Activated CD4-positive, alpha-beta memory T cell treated with anti-CD3 and anti-CD28 coated beads, Interleukin-2, amount 10 ng/mL, durations not matched to agents 7 days and 5 days (primary cell): ENCODE results near the gene ATP10A. TPM values are rescaled to one million over a fixed set of nuclear protein-coding genes. Genes with fewer than 3 reads are reported as not detected.

Source experiments
- CTCF ChIA-PET: fragments of 350-600 bp; sonication (Branson Sonifier 250); formaldehyde crosslinking; loops from one replicate; lab custom pipeline; 2021; ENCODE audit warnings: antibody characterized with exemption, inconsistent platforms; lab: Charles Lee
- POLR2A ChIA-PET: fragments of 350-600 bp; sonication (Branson Sonifier 250); formaldehyde crosslinking; loops from one replicate; lab custom pipeline; 2021; ENCODE audit warnings: antibody characterized with exemption; lab: Charles Lee
- DNase-seq: peaks from one replicate; pipeline ENCODE4 v3.0.0-alpha.2; 2020
- H3K27ac Mint-ChIP-seq: one replicate; pipeline ENCODE4 v1.8.0; 2021; ENCODE audit warnings: mild to moderate bottlenecking, mixed read lengths
- H3K27me3 Mint-ChIP-seq: one replicate; pipeline ENCODE4 v1.8.0; 2021; ENCODE audit warnings: mixed read lengths
- H3K36me3 Mint-ChIP-seq: one replicate; pipeline ENCODE4 v1.8.0; 2021; ENCODE audit warnings: low read depth, mixed read lengths
- H3K4me1 Mint-ChIP-seq: one replicate; pipeline ENCODE4 v1.8.0; 2021; ENCODE audit warnings: mixed read lengths
- H3K4me3 Mint-ChIP-seq: one replicate; pipeline ENCODE4 v1.8.0; 2021; ENCODE audit warnings: mild to moderate bottlenecking, mixed read lengths
- H3K9me3 Mint-ChIP-seq: one replicate; pipeline ENCODE4 v1.8.0; 2021; ENCODE audit warnings: mixed read lengths
- total RNA-seq, 2 experiments: library from RNA; stranded (reverse); gene quantifications; one replicate each; pipeline ENCODE4 v1.2.3, GENCODE V29; 2021

The ATP10A gene
- total RNA-seq, 2 experiments from 2014 or later, result 35.8 to 36.5 TPM

GRCh38 chr15:25790000-25790660 is 73.0 kb downstream of the ATP10A start:
- Mint-ChIP-seq H3K27ac (no peak overlapping the region), H3K9me3 (no peaks in the 10 kb centered on the region), H3K27me3 (no peaks in the 10 kb centered on the region), H3K36me3 (peaks cover 4% of the 10 kb centered on the region), H3K4me3 (no peak overlapping the region), H3K4me1 (peaks cover 48% of the 10 kb centered on the region)
- CTCF ChIA-PET, result no interaction called here
- POLR2A ChIA-PET, result interaction anchor here (1.1 kb wide), 1 partner anchor 72 kb away, joined by 5 read pairs; the partner anchor contains the start of gene ATP10A
- DNase-seq, result peak; percentile 33

- POLR2A ChIA-PET, result interaction anchor here (1.1 kb wide), 1 partner anchor 73 kb away, joined by 5 read pairs; the partner anchor contains the start of gene ATP10A
- no peak for DNase-seq
- CTCF ChIA-PET, result no interaction called here
- Mint-ChIP-seq H3K36me3 (peaks cover 3% of the 10 kb centered on the region), H3K27ac (no peak overlapping the region), H3K27me3 (no peaks in the 10 kb centered on the region), H3K4me1 (peaks cover 48% of the 10 kb centered on the region), H3K4me3 (no peak overlapping the region), H3K9me3 (no peaks in the 10 kb centered on the region)
Measured at GRCh38 chr15:25789616-25789999, 73.5 kb downstream of the ATP10A start.

- CTCF ChIA-PET, result no interaction called here
- H3K4me3 Mint-ChIP-seq, result no peak overlapping the region
- H3K27me3 Mint-ChIP-seq, result no peaks in the 10 kb centered on the region
- H3K27ac Mint-ChIP-seq, result no peak overlapping the region
- H3K4me1 Mint-ChIP-seq, result peaks cover 48% of the 10 kb centered on the region
- DNase-seq, result no peak
- POLR2A ChIA-PET, result interaction anchor here (1.1 kb wide), 1 partner anchor 73 kb away, joined by 5 read pairs; the partner anchor contains the start of gene ATP10A
- H3K36me3 Mint-ChIP-seq, result no peaks in the 10 kb centered on the region
- H3K9me3 Mint-ChIP-seq, result no peaks in the 10 kb centered on the region
Measured at GRCh38 chr15:25789211-25789610, 73.9 kb downstream of the ATP10A start.

GRCh38 chr15:25787855-25788520 is 75.1 kb downstream of the ATP10A start:
- ChIA-PET POLR2A (no interaction called here), CTCF (interaction anchor here (1.7 kb wide), 1 partner anchor 74 kb away, joined by 3 read pairs; no protein-coding TSS in a partner anchor)
- no peak overlapping the region for H3K4me3 Mint-ChIP-seq
- DNase-seq, result no peak
- H3K4me1 Mint-ChIP-seq, result peaks cover 51% of the 10 kb centered on the region
- H3K27ac Mint-ChIP-seq, result no peak overlapping the region
- no peaks in the 10 kb centered on the region for H3K27me3 Mint-ChIP-seq
- no peaks in the 10 kb centered on the region for H3K9me3 Mint-ChIP-seq
- no peaks in the 10 kb centered on the region for H3K36me3 Mint-ChIP-seq

GRCh38 chr15:25787381-25787780 is 75.7 kb downstream of the ATP10A start:
- ChIA-PET POLR2A (no interaction called here), CTCF (interaction anchor here (1.4 to 1.7 kb wide), 2 partner anchors 74 to 147 kb away, joined by 3 to 5 read pairs; no protein-coding TSS in a partner anchor)
- Mint-ChIP-seq H3K4me3 (no peak overlapping the region), H3K27me3 (no peaks in the 10 kb centered on the region), H3K9me3 (no peaks in the 10 kb centered on the region), H3K36me3 (no peaks in the 10 kb centered on the region), H3K27ac (no peak overlapping the region), H3K4me1 (peaks cover 47% of the 10 kb centered on the region)
- DNase-seq, result no peak

- ChIA-PET POLR2A (no interaction called here), CTCF (interaction anchor here (1.4 kb wide), 1 partner anchor 148 kb away, joined by 5 read pairs; no protein-coding TSS in a partner anchor)
- no peak for DNase-seq
- H3K27me3 Mint-ChIP-seq, result no peaks in the 10 kb centered on the region
- no peaks in the 10 kb centered on the region for H3K36me3 Mint-ChIP-seq
- H3K27ac Mint-ChIP-seq, result no peak overlapping the region
- H3K9me3 Mint-ChIP-seq, result no peaks in the 10 kb centered on the region
- H3K4me3 Mint-ChIP-seq, result no peak overlapping the region
- peaks cover 35% of the 10 kb centered on the region for H3K4me1 Mint-ChIP-seq
Measured at GRCh38 chr15:25786040-25786439, 77.1 kb downstream of the ATP10A start.

GRCh38 chr15:25785641-25786025 is 77.5 kb downstream of the ATP10A start:
- Mint-ChIP-seq H3K27me3 (no peaks in the 10 kb centered on the region), H3K27ac (no peak overlapping the region), H3K4me3 (no peak overlapping the region), H3K9me3 (no peaks in the 10 kb centered on the region), H3K4me1 (peaks cover 31% of the 10 kb centered on the region), H3K36me3 (peaks cover under 1% of the 10 kb centered on the region)
- ChIA-PET CTCF (no interaction called here), POLR2A (no interaction called here)
- no peak for DNase-seq

- H3K4me3 Mint-ChIP-seq, result no peak overlapping the region
- DNase-seq, result no peak
- POLR2A ChIA-PET, result interaction anchor here (1.7 kb wide), 1 partner anchor 78 kb away, joined by 7 read pairs; the partner anchor contains the start of gene ATP10A
- no peak overlapping the region for H3K27ac Mint-ChIP-seq
- H3K27me3 Mint-ChIP-seq, result no peaks in the 10 kb centered on the region
- no peaks in the 10 kb centered on the region for H3K9me3 Mint-ChIP-seq
- CTCF ChIA-PET, result interaction anchor here (0.7 kb wide), 1 partner anchor 77 kb away, joined by 5 read pairs; no protein-coding TSS in a partner anchor
- H3K36me3 Mint-ChIP-seq, result peaks cover 5% of the 10 kb centered on the region
- peaks cover 25% of the 10 kb centered on the region for H3K4me1 Mint-ChIP-seq
Measured at GRCh38 chr15:25784876-25785640, 78.1 kb downstream of the ATP10A start.

GRCh38 chr15:25783607-25784540 is 79.3 kb downstream of the ATP10A start:
- Mint-ChIP-seq H3K36me3 (peaks cover 12% of the 10 kb centered on the region), H3K4me3 (no peak overlapping the region), H3K27me3 (no peaks in the 10 kb centered on the region), H3K4me1 (peaks cover 22% of the 10 kb centered on the region), H3K9me3 (no peaks in the 10 kb centered on the region), H3K27ac (no peak overlapping the region)
- ChIA-PET CTCF (interaction anchor here (0.7 to 2.0 kb wide), 12 partner anchors 14 to 150 kb away, joined by 3 to 13 read pairs (median 4); partner anchors contain the start of gene ATP10A), POLR2A (interaction anchor here (0.8 to 1.7 kb wide), 4 partner anchors 30 to 79 kb away, joined by 3 to 7 read pairs (median 4); partner anchors contain the start of gene ATP10A)
- peak; percentile 43 for DNase-seq

GRCh38 chr15:25783134-25783533 is 80.0 kb downstream of the ATP10A start:
- H3K9me3 Mint-ChIP-seq, result no peaks in the 10 kb centered on the region
- DNase-seq, result no peak
- H3K36me3 Mint-ChIP-seq, result peaks cover 18% of the 10 kb centered on the region
- H3K27me3 Mint-ChIP-seq, result no peaks in the 10 kb centered on the region
- H3K27ac Mint-ChIP-seq, result no peak overlapping the region
- ChIA-PET POLR2A (interaction anchor here (0.8 to 1.7 kb wide), 3 partner anchors 78 to 80 kb away, joined by 3 to 7 read pairs (median 3); partner anchors contain the start of gene ATP10A), CTCF (interaction anchor here (0.7 to 2.0 kb wide), 10 partner anchors 15 to 151 kb away, joined by 3 to 13 read pairs (median 4); partner anchors contain the start of gene ATP10A)
- peaks cover 19% of the 10 kb centered on the region for H3K4me1 Mint-ChIP-seq
- H3K4me3 Mint-ChIP-seq, result no peak overlapping the region

GRCh38 chr15:25780479-25781255 is 82.5 kb downstream of the ATP10A start:
- Mint-ChIP-seq H3K27me3 (no peaks in the 10 kb centered on the region), H3K9me3 (no peaks in the 10 kb centered on the region), H3K4me1 (peaks cover 24% of the 10 kb centered on the region), H3K36me3 (peaks cover 25% of the 10 kb centered on the region), H3K4me3 (no peak overlapping the region), H3K27ac (no peak overlapping the region)
- ChIA-PET POLR2A (interaction anchor here (1.1 kb wide), 1 partner anchor 81 kb away, joined by 3 read pairs; no protein-coding TSS in a partner anchor), CTCF (interaction anchor here (0.9 kb wide), 1 partner anchor 153 kb away, joined by 5 read pairs; no protein-coding TSS in a partner anchor)
- DNase-seq, result no peak
